GM20000 (cell line): ENCODE results near the gene ASB2.

Experiments used
- DNase-seq: peaks from one replicate; pipeline ENCODE4 v3.0.0; 2012; ENCODE audit warnings: low spot score
- CTCF ChIP-seq: IDR thresholded peaks from 2 replicates; pipeline ENCODE4 v1.5.1; 2012; ENCODE audit warnings: mild to moderate bottlenecking, control low read depth; ENCODE audit errors: extremely low read depth, missing control alignments

Gene ASB2

GRCh38 chr14:93993382-93993781, 17.0 kb upstream of the ASB2 start:
- no peak for DNase-seq
- TF ChIP-seq CTCF, result no peak

GRCh38 chr14:93991649-93992048, 15.3 kb upstream of the ASB2 start:
- no peak for TF ChIP-seq CTCF
- no peak for DNase-seq

DNA sequence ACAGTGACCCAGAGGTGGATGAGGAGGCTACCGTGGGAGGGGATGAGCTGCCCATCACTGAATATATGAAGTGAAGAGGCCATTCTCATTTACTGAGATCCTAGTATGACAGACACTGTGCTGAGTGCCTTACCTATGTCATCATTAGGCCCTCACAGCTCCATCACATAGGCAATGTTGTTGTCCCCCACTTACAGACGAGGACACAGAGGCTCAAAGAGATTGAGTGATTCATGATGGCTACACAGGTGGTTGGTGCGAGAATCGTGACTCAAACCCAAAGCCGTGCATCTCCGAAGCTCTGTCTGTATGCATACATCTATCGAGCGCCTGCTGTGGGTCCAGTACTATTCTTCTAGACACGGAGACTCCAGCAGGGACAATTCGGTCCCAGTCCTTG, 14.8 kb upstream of the ASB2 start:
- no peak for DNase-seq
- TF ChIP-seq CTCF, result no peak

- peak; percentile 59 for DNase-seq
- no peak for TF ChIP-seq CTCF
Observed at GRCh38 chr14:93989939-93990338, 13.6 kb upstream of the ASB2 start.

DNA sequence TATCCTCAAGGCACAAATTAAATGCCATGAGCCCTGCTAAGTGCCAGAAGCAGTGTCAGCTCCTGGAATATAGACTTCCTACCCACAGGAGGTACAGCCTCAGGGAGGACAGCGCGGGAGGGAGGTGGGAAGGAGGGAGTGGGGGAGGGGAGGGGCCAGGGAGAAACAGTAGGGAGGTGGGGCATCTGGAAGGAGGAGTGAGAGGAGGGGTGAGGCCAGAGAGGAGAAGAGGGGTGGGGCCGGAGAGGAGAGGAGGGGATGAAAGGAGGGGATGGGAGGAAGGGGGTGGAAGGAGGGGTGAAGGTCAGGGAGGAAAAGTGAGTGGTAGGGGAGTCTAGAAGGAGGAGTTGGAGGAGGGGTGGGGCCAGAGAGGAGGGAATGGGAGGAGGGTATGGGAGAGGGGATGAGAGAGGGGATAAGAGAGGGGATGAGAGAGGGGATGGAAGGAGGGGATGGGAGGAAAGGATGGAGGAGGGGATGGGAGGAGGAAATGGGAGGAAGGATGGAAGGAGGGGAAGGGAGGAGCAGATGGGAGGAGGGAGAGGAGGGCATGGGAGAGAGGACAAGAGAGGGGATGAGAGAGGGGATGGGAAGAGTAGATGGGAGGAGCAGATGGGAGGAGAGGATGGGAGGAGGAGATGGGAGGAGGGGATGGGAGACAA, 11.6 kb upstream of the ASB2 start:
- no peak for DNase-seq
- no peak for TF ChIP-seq CTCF

DNA sequence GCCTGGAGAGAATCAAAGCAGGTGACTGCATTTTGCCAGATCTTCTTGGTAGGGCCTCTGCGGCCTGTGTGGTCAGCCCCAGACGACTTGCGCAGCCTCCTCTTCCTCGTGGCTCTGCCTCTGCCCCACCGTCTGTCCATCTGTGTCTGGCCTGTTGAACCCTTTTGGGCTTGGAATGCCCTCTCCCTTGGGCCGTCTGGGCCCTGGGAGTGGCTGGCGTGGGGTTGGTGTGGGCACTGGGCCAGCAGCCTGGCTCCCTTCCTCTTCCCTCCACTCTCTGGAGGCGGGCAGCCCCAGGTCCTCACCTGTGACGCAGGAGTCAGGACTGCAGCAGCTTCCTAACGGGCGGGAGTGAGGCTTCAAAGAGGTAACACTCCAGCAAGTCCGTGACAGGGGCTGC, 11.0 kb upstream of the ASB2 start:
- no peak for TF ChIP-seq CTCF
- DNase-seq, result no peak

- no peak for DNase-seq
- TF ChIP-seq CTCF, result no peak
Observed at GRCh38 chr14:93986955-93987354, 10.6 kb upstream of the ASB2 start.
